Adipocyte (in vitro differentiated cells): ENCODE measurements around the gene FUT7.
"Not testable (repeated sequence)": the region's sequence is repeated elsewhere in the genome, so short reads cannot be mapped to it uniquely, and the experiment has no call there.

Experiments used
- DNase-seq: peaks from one replicate; pipeline ENCODE4 v3.0.0-alpha.2; 2015; ENCODE audit warnings: low read depth
- H3K27me3 ChIP-seq: replicated peaks from 2 replicates; pipeline ENCODE4 v1.7.0; 2013; ENCODE audit warnings: mild to moderate bottlenecking, low read length, moderate library complexity; ENCODE audit not compliant: control insufficient read depth, insufficient read depth
- H3K36me3 ChIP-seq: 2 replicates; pipeline ENCODE4 v1.7.0; 2013; ENCODE audit warnings: low read length, mild to moderate bottlenecking, moderate library complexity; ENCODE audit not compliant: control insufficient read depth, insufficient read depth, severe bottlenecking
- H3K4me1 ChIP-seq: 2 replicates; pipeline ENCODE4 v1.7.0; 2013; ENCODE audit warnings: mild to moderate bottlenecking, low read length, moderate library complexity; ENCODE audit not compliant: control insufficient read depth, insufficient read depth
- H3K4me3 ChIP-seq: 2 replicates; pipeline ENCODE4 v1.7.0; 2013; ENCODE audit warnings: mild to moderate bottlenecking, low read length, moderate library complexity
- H3K9ac ChIP-seq: 2 replicates; pipeline ENCODE4 v1.7.0; 2013; ENCODE audit warnings: mild to moderate bottlenecking, low read length, moderate library complexity
- H3K9me3 ChIP-seq: 2 replicates; pipeline ENCODE4 v1.7.0; 2013; ENCODE audit warnings: mild to moderate bottlenecking, low read length, moderate library complexity; ENCODE audit not compliant: control insufficient read depth

FUT7 gene

GRCh38 chr9:137012694-137013570 lies 19.0 kb downstream of the FUT7 start:
- Histone ChIP-seq H3K27me3 (no peaks in the 10 kb centered on the region), H3K4me3 (no peak overlapping the region), H3K4me1 (no peaks in the 10 kb centered on the region), H3K9me3 (no peaks in the 10 kb centered on the region), H3K9ac (no peak overlapping the region), H3K36me3 (peaks cover 29% of the 10 kb centered on the region)
- DNase-seq: no peak

DNA sequence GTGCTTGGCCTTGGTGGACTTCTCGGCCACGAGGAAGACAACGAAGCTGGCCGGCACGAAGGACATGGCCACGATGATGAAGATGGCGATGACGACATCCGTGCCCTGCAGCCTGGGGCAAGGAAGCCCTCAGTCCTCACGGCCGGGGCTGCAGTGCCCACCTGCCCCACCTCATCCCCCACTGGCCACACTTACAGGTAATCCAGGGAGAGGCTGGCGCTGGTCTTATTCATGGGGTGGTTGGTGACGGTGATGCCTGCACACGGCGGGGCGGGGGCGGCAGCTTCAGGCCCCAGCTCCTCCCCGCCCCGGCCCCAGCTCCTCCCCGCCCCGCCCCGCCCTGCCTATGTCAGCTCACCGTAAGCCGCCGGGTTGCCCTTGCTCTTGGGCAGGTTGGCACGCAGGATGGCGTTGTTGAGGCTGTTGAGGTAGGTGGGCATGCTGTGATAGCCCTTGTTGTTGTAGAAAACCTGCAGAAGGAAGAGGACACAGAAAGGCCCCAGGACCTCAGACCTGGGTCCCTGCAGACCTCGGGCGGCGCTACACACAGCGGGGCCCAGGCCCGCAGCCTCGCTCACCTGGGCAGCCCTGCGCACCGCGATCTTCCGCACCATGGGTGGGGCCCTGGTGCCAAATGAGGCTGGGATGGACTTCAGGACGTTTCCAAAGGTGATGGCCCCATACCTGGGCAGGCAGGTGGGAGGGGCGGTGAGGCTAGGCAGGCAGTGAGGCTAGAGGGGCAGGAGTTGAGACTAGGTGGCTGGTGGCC lies 19.8 kb downstream of the FUT7 start:
- peaks cover 29% of the 10 kb centered on the region for H3K36me3 ChIP-seq
- H3K4me3 ChIP-seq: no peak overlapping the region
- H3K27me3 ChIP-seq: no peaks in the 10 kb centered on the region
- DNase-seq: no peak
- no peaks in the 10 kb centered on the region for H3K4me1 ChIP-seq
- no peak overlapping the region for H3K9ac ChIP-seq
- H3K9me3 ChIP-seq: no peaks in the 10 kb centered on the region

- no peaks in the 10 kb centered on the region for H3K9me3 ChIP-seq
- DNase-seq: no peak
- H3K36me3 ChIP-seq: peaks cover 21% of the 10 kb centered on the region
- no peak overlapping the region for H3K4me3 ChIP-seq
- H3K9ac ChIP-seq: no peak overlapping the region
- H3K27me3 ChIP-seq: no peaks in the 10 kb centered on the region
- H3K4me1 ChIP-seq: no peaks in the 10 kb centered on the region
Measured at GRCh38 chr9:137011156-137011555, 20.7 kb downstream of the FUT7 start.

DNA sequence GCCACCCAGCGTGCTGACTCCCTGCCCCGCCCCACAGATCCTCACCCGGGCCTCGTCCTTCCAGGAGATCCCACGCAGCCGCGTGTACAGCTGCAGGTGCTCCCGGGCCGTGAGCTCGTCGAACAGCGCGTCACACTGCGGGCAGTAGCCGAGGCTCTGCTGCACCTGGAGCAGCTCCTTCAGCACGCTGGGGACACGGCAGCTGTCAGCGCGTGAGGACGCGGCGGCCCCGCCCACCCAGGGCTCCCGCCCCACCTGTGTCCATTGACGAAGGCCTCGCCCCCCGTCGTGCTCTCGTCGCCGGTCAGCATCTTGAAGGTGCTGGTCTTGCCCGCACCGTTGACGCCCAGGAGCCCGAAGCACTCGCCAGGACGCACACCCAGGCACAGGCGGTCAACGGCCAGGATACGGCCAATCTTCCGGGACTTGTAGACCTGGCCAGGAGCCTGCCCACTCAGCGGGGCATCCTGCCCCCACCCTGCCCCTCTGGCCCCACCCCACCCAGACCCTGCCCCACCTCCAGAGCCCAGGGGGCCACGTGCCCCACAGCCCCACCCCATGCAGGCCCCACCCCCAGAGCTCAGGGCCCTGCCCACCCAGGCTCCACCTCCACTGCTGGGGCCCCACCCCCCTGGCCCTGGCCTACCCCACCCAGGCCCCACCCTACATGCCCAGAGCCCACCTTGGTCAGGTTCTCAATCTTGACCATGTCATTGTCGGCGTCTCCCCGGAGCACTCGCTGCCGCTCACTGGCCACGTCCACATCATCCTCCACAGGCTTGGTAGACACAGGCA lies 21.8 kb downstream of the FUT7 start:
- H3K9ac ChIP-seq: no peak overlapping the region
- no peaks in the 10 kb centered on the region for H3K9me3 ChIP-seq
- H3K36me3 ChIP-seq: peaks cover 13% of the 10 kb centered on the region
- H3K27me3 ChIP-seq: no peaks in the 10 kb centered on the region
- no peaks in the 10 kb centered on the region for H3K4me1 ChIP-seq
- no peak for DNase-seq
- no peak overlapping the region for H3K4me3 ChIP-seq

- Histone ChIP-seq H3K36me3 (peaks cover 9% of the 10 kb centered on the region), H3K9me3 (no peaks in the 10 kb centered on the region)
- no peak for DNase-seq
Measured at GRCh38 chr9:137009217-137009616, 22.7 kb downstream of the FUT7 start.

GRCh38 chr9:137008312-137008711 lies 23.6 kb downstream of the FUT7 start:
- Histone ChIP-seq H3K27me3 (no peaks in the 10 kb centered on the region), H3K36me3 (peaks cover 9% of the 10 kb centered on the region), H3K9ac (no peak overlapping the region), H3K4me3 (no peak overlapping the region), H3K9me3 (no peaks in the 10 kb centered on the region), H3K4me1 (no peaks in the 10 kb centered on the region)
- DNase-seq: no peak

More at GRCh38 chr9:137009217-137009616, 22.7 kb downstream of the FUT7 start:
- Histone ChIP-seq H3K9ac (no peak overlapping the region), H3K4me1 (no peaks in the 10 kb centered on the region), H3K27me3 (no peaks in the 10 kb centered on the region), H3K4me3 (no peak overlapping the region)

GRCh38 chr9:137007816-137008270 lies 24.0 kb downstream of the FUT7 start:
- peaks cover 9% of the 10 kb centered on the region for H3K36me3 ChIP-seq
- no peaks in the 10 kb centered on the region for H3K4me1 ChIP-seq
- H3K4me3 ChIP-seq: no peak overlapping the region
- H3K9me3 ChIP-seq: no peaks in the 10 kb centered on the region
- no peaks in the 10 kb centered on the region for H3K27me3 ChIP-seq
- no peak for DNase-seq
- H3K9ac ChIP-seq: no peak overlapping the region

- Histone ChIP-seq H3K36me3 (peaks cover 6% of the 10 kb centered on the region), H3K27me3 (no peaks in the 10 kb centered on the region), H3K4me1 (no peaks in the 10 kb centered on the region), H3K9ac (no peak overlapping the region), H3K9me3 (no peaks in the 10 kb centered on the region), H3K4me3 (no peak overlapping the region)
- no peak for DNase-seq
Measured at GRCh38 chr9:137007108-137007815, 24.6 kb downstream of the FUT7 start.

DNA sequence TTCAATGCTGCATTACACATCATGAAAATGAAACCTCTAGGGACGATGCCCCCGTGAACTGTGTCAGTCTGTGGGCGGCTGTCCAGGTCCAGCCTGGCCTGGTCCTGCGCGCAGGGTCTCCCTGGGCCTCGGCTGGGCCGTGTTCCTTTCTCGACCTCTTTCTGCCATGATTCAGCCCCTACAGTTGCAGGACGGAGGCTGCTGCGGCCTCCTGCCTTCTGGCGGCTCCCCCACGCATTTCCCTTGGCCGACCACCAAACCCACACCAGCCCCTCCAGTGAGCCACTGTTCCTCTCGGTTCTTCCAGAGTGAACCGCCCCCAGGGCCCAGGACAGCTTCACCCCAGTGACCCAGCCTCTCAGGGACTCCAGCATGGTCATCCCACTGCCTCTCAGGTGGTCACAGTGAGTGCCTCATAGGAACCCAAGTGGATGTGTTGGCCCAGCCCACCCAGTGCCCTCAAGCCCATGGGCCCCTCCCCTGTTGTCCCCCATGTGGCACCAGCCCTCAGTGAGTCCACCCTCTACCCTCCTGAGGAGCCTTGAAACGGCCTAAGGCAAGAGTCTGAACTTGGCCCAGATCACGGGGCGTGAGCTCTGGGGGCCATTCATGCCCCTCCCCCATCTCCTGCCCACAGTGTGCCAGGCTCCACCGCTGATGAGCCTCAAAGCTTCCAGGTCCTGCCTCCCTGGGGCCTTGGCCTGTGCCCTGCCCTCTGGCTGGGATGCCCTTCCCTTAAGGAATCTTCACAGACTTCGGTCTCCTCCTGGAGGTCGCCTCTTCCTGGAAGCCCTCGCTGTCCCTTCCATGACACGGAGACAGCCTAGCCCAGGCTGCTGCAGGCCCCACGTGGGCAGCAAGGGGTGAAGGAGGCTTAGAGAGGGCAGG lies 25.5 kb downstream of the FUT7 start:
- Histone ChIP-seq H3K9ac (no peak overlapping the region), H3K4me1 (no peaks in the 10 kb centered on the region), H3K4me3 (no peak overlapping the region), H3K36me3 (peaks cover 6% of the 10 kb centered on the region), H3K27me3 (no peaks in the 10 kb centered on the region), H3K9me3 (no peaks in the 10 kb centered on the region)
- no peak for DNase-seq

- H3K9ac ChIP-seq, H3K27me3 ChIP-seq, H3K36me3 ChIP-seq, H3K9me3 ChIP-seq, DNase-seq, H3K4me3 ChIP-seq: not testable (repeated sequence)
- peaks cover 11% of the 10 kb centered on the region for H3K4me1 ChIP-seq
Measured at GRCh38 chr9:137004285-137004684, 27.6 kb downstream of the FUT7 start.
